B cell (primary cell): ENCODE results near the gene ALAD. TPM values are rescaled to one million over a fixed set of nuclear protein-coding genes. Genes with fewer than 3 reads are reported as not detected.

Source experiments
- ATAC-seq: fragments of 200-7000 bp; cut with Tn5 transposase; one replicate; pipeline ENCODE4 v1.10.0; 2021; ENCODE audit warnings: low read depth, mild to moderate bottlenecking, moderate number of reproducible peaks, moderate library complexity
- CTCF ChIA-PET: fragments of 350-600 bp; sonication (Branson Sonifier 250); formaldehyde crosslinking; loops from one replicate; lab custom pipeline; 2021; ENCODE audit warnings: antibody characterized with exemption, inconsistent platforms; lab: Charles Lee
- POLR2A ChIA-PET: fragments of 350-600 bp; sonication (Branson Sonifier 250); formaldehyde crosslinking; loops from one replicate; lab custom pipeline; 2021; ENCODE audit warnings: antibody characterized with exemption; lab: Charles Lee
- DNase-seq: peaks from one replicate; pipeline ENCODE4 v3.0.0; 2013
- H2AFZ ChIP-seq: 2 replicates; pipeline ENCODE4 v1.6.1; 2012; ENCODE audit warnings: mild to moderate bottlenecking, low read depth, low read length; ENCODE audit not compliant: insufficient read depth, poor library complexity, severe bottlenecking
- H3K27ac ChIP-seq, 2 donors: 1 replicate in 1 of 2; 2 replicates in 1 of 2; pipeline ENCODE4 v1.5.1; 2012 to 2013; ENCODE audit warnings: low read length in 2 of 2, mild to moderate bottlenecking in 2 of 2, moderate library complexity in 1 of 2
- H3K27me3 ChIP-seq, 4 experiments: fragments of 200-600 bp in 1 of 4; sonication (generic) in 1 of 4; replicated peaks in 1 of 4; 1 replicate in 2 of 4; 2 replicates in 2 of 4; pipeline versions ENCODE4 v1.6.1 to v1.7.0; 2013 to 2016; ENCODE audit warnings: low read length in 3 of 4, mild to moderate bottlenecking in 2 of 4, mixed read lengths in 1 of 4, moderate library complexity in 1 of 4; ENCODE audit not compliant: insufficient read depth in 4 of 4, control insufficient read depth in 3 of 4; ENCODE audit errors: control extremely low read depth in 1 of 4
- H3K36me3 ChIP-seq, 2 experiments: replicated peaks in 1 of 2; 1 replicate in 1 of 2; 2 replicates in 1 of 2; pipeline versions ENCODE4 v1.6.1 to v1.7.1; 2013; ENCODE audit warnings: low read length in 1 of 2; ENCODE audit not compliant: insufficient read depth in 2 of 2, control insufficient read depth in 1 of 2; ENCODE audit errors: control extremely low read depth in 1 of 2, extremely low read depth in 1 of 2
- H3K4me1 ChIP-seq, 2 donors: fragments of 200-600 bp in 1 of 2; sonication (generic) in 1 of 2; 1 replicate in 1 of 2; 2 replicates in 1 of 2; pipeline versions ENCODE4 v1.5.1 to v1.6.1; 2013 to 2017; ENCODE audit warnings: low read length in 2 of 2; ENCODE audit not compliant: control insufficient read depth in 2 of 2, insufficient read depth in 2 of 2
- H3K4me2 ChIP-seq: replicated peaks from 2 replicates; pipeline ENCODE3; 2012; ENCODE audit warnings: mild to moderate bottlenecking, low read depth, low read length; ENCODE audit not compliant: poor library complexity, severe bottlenecking
- H3K4me3 ChIP-seq, 5 experiments: fragments of 200-600 bp in 1 of 5; sonication (generic) in 1 of 5; 1 replicate in 3 of 5; 2 replicates in 2 of 5; pipeline versions ENCODE4 v1.5.1 to v1.7.0; 2011 to 2016; ENCODE audit warnings: low read length in 4 of 5, mild to moderate bottlenecking in 4 of 5, low read depth in 2 of 5, control low read depth in 1 of 5, moderate library complexity in 1 of 5; ENCODE audit not compliant: insufficient read depth in 1 of 5; ENCODE audit errors: control extremely low read depth in 1 of 5, extremely low read depth in 1 of 5
- H3K79me2 ChIP-seq: fragments of 200-600 bp; sonication (generic); one replicate; pipeline ENCODE4 v1.6.0; 2016; ENCODE audit warnings: low read length; ENCODE audit not compliant: control insufficient read depth, insufficient read depth
- H3K9ac ChIP-seq: fragments of 200-600 bp; sonication (generic); 2 replicates; pipeline ENCODE4 v1.6.1; 2017; ENCODE audit warnings: mild to moderate bottlenecking, low read length, moderate library complexity
- H3K9me3 ChIP-seq, 3 donors: one replicate each; pipeline versions ENCODE4 v1.6.1 to v1.7.1; 2013; ENCODE audit warnings: low read length in 2 of 3; ENCODE audit not compliant: control insufficient read depth in 2 of 3, insufficient read depth in 1 of 3; ENCODE audit errors: control extremely low read depth in 1 of 3
- H4K20me1 ChIP-seq: 2 replicates; pipeline ENCODE4 v1.6.0; 2012; ENCODE audit warnings: mild to moderate bottlenecking, low read length; ENCODE audit not compliant: insufficient read depth, control insufficient read depth, poor library complexity, severe bottlenecking
- H3K27ac Mint-ChIP-seq: one replicate; pipeline ENCODE4 v1.8.0; 2021; ENCODE audit warnings: mixed read lengths
- H3K27me3 Mint-ChIP-seq: one replicate; pipeline ENCODE4 v1.8.0; 2021; ENCODE audit warnings: mixed read lengths
- H3K4me1 Mint-ChIP-seq: one replicate; pipeline ENCODE4 v1.8.0; 2021; ENCODE audit warnings: mixed read lengths
- H3K4me3 Mint-ChIP-seq: one replicate; pipeline ENCODE4 v1.8.0; 2021; ENCODE audit warnings: mixed read lengths
- H3K9me3 Mint-ChIP-seq: one replicate; pipeline ENCODE4 v1.8.0; 2022; ENCODE audit warnings: mixed read lengths; ENCODE audit not compliant: insufficient read depth
- EZH2 ChIP-seq: IDR thresholded peaks from 2 replicates; pipeline ENCODE4 v1.6.1; 2012; ENCODE audit warnings: borderline replicate concordance, low read depth, mild to moderate bottlenecking, moderate library complexity, low read length; ENCODE audit not compliant: insufficient read depth, poor library complexity, severe bottlenecking
- WGBS: methylation state at CpG from one replicate; pipeline ENCODE4 v1.1.5; 2013; ENCODE audit warnings: missing lambda C conversion rate; ENCODE audit not compliant: insufficient coverage; 5-methylcytosine and 5-hydroxymethylcytosine counted together
- intact Hi-C: fragments of 100-400 bp; cut with micrococcal nuclease; formaldehyde crosslinking; loops from one replicate; pipeline ENCODE4 v1.10.0; 2022
- polyA plus RNA-seq: library from polyadenylated mRNA; depleted of rRNA; stranded (reverse); fragments of >200 nt; gene quantifications from 2 replicates; pipeline ENCODE4 v1.2.3, GENCODE V29; 2012
- total RNA-seq, 2 donors: library from RNA; stranded (reverse); fragments of 120-200 nt in 1 of 2; gene quantifications; 1 replicate in 1 of 2; 2 replicates in 1 of 2; pipeline versions ENCODE4 v1.2.3 to v1.2.4, GENCODE V29; 2013 to 2022
- TF ChIP-seq, protein P1 (sequence below): fragments of 200-600 bp; IDR thresholded peaks from one replicate; pipeline ENCODE4 v1.8.0; 2022; ENCODE audit warnings: antibody characterized with exemption, mild to moderate bottlenecking

The ALAD gene
- total and polyA plus RNA-seq, 2 donors (not counting 1 experiment from before 2014, with no cell fraction given), result 22.0 to 39.8 TPM

DNA sequence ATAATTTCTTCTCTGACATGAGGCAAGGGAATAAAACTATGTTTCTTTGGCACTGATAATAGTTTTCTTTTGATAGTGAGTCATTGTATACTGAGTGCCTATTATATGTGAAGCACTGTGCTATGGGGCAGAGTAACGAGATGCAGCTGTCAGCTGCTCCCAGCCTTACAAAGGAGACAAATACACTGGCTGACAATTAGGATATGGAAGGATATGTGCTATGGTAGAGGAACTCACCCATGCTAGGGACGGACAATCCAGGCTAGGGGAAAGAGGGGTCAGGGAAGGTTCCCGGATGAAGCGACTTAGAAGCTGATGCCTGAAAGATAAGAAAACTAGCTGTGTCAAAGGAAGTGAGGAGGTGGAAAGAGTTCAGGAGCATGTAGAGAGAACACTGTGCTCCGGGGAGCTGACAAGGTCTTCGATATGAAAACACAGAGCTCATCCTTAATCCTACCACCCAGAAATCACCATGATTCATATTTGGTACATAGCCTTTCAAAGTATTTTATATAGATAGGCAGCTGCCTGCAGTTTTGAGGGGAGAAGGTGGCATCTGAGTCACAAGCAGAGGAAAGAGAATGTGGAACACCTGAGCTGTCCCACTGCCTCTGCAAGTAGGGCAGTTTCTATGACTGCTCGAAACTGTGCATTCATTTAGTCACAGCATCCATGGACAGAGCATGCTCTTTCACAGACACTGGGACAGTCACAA, 39.6 kb downstream of the ALAD start:
- Histone ChIP-seq H4K20me1 (no peaks in the 10 kb centered on the region), H3K27ac (no peak overlapping the region), H3K9ac (no peak overlapping the region), H3K4me2 (no peak overlapping the region), H3K4me3 (no peak overlapping the region), H2AFZ (no peak overlapping the region), H3K9me3 (no peaks in the 10 kb centered on the region), H3K79me2 (no peaks in the 10 kb centered on the region), H3K36me3 (no peaks in the 10 kb centered on the region), H3K27me3 (no peaks in the 10 kb centered on the region), H3K4me1 (no peaks in the 10 kb centered on the region)
- intact Hi-C loops, result no loop called here
- DNase-seq (no peak), ATAC-seq (no peak)
- Mint-ChIP-seq H3K4me1 (no peaks in the 10 kb centered on the region), H3K9me3 (no peaks in the 10 kb centered on the region), H3K27ac (no peak overlapping the region), H3K27me3 (peaks cover 4% of the 10 kb centered on the region), H3K4me3 (no peak overlapping the region)
- ChIA-PET POLR2A (no interaction called here), CTCF (no interaction called here)
- TF ChIP-seq, protein P1, sequence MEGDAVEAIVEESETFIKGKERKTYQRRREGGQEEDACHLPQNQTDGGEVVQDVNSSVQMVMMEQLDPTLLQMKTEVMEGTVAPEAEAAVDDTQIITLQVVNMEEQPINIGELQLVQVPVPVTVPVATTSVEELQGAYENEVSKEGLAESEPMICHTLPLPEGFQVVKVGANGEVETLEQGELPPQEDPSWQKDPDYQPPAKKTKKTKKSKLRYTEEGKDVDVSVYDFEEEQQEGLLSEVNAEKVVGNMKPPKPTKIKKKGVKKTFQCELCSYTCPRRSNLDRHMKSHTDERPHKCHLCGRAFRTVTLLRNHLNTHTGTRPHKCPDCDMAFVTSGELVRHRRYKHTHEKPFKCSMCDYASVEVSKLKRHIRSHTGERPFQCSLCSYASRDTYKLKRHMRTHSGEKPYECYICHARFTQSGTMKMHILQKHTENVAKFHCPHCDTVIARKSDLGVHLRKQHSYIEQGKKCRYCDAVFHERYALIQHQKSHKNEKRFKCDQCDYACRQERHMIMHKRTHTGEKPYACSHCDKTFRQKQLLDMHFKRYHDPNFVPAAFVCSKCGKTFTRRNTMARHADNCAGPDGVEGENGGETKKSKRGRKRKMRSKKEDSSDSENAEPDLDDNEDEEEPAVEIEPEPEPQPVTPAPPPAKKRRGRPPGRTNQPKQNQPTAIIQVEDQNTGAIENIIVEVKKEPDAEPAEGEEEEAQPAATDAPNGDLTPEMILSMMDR, result no peak
- TF ChIP-seq EZH2, result no peak
- 93% methylated on average over 4 of the region's 7 CpGs for WGBS

DNA sequence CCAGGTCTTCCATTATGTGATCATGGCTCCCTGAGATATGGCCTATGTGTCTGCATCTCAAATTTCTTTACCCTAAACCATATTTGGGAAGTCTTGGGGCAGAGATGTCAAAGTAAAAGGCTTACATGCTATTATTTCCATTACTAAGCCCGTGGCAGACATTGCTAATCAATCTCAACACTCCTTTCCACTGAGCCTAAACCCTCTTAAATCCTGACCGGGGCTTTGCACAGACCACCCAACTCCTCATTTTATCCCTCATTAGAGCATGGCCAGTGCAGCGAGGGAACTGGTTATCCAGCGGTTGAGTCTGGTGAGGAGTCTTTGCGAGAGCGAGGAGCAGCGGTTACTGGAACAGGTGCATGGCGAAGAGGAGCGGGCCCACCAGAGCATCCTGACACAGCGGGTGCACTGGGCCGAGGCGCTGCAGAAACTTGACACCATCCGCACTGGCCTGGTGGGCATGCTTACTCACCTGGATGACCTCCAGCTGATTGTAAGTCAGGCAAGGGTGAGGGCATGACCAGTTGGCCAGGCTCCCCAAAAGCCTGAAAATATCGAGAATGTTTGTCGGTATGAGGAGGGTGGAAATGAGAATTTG, 40.7 kb downstream of the ALAD start:
- ATAC-seq (no peak), DNase-seq (no peak)
- Mint-ChIP-seq H3K4me1 (no peaks in the 10 kb centered on the region), H3K27me3 (peaks cover 4% of the 10 kb centered on the region), H3K9me3 (no peaks in the 10 kb centered on the region), H3K4me3 (no peak overlapping the region), H3K27ac (no peak overlapping the region)
- Histone ChIP-seq H3K36me3 (no peaks in the 10 kb centered on the region), H3K4me3 (no peak overlapping the region), H2AFZ (no peak overlapping the region), H3K9me3 (no peaks in the 10 kb centered on the region), H3K9ac (no peak overlapping the region), H4K20me1 (no peaks in the 10 kb centered on the region), H3K4me2 (no peak overlapping the region), H3K27me3 (no peaks in the 10 kb centered on the region), H3K79me2 (no peaks in the 10 kb centered on the region), H3K27ac (no peak overlapping the region), H3K4me1 (no peaks in the 10 kb centered on the region)
- intact Hi-C loops, result no loop called here
- ChIA-PET CTCF (no interaction called here), POLR2A (no interaction called here)
- TF ChIP-seq, protein P1, result no peak
- no peak for TF ChIP-seq EZH2
- 98% methylated on average over 13 of the region's 15 CpGs for WGBS
